Measurements from ENCODE around the gene COG2. TPM values are rescaled to one million over a fixed set of nuclear protein-coding genes. Genes with fewer than 3 reads are reported as not detected.

Gene COG2
- total and polyA plus RNA-seq, 2 of the 13 experiments (the other 11 are each of a cell fraction or from before 2014, with no cell fraction given), result 16.8 to 36.3 TPM

GRCh38 chr1:230702934-230703678, 60.8 kb downstream of the COG2 start (continued):
- no peak for TF ChIP-seq CENPX (CRISPR knock-in tag; IDR thresholded peaks at IDR 0.05)
- peak; percentile 90 for TF ChIP-seq MXD3 (CRISPR knock-in tag; IDR thresholded peaks at IDR 0.05)
- TF ChIP-seq ZNF7 (CRISPR knock-in tag; IDR thresholded peaks at IDR 0.05), result no peak; the same call in 1 of the 2 replicates
- peak; percentile 72 for TF ChIP-seq CEBPG (CRISPR knock-in tag; IDR thresholded peaks at IDR 0.05)
- no peak; the same call in 1 of the 2 replicates for TF ChIP-seq EHMT2 (IDR thresholded peaks at IDR 0.05; ENCODE audit: borderline replicate concordance, low read depth, low read length)
- peak; percentile 96 for TF ChIP-seq ZBTB10 (CRISPR knock-in tag; IDR thresholded peaks at IDR 0.05; ENCODE audit: borderline replicate concordance)
- no peak for TF ChIP-seq HNRNPUL1 (IDR thresholded peaks at IDR 0.05; ENCODE audit: low read depth, low read length)
- TF ChIP-seq MTF2 (CRISPR knock-in tag; IDR thresholded peaks at IDR 0.05; ENCODE audit: borderline replicate concordance), result no peak
- TF ChIP-seq TRIM24 (CRISPR knock-in tag; IDR thresholded peaks at IDR 0.05), result no peak
- TF ChIP-seq NPAS2 (CRISPR knock-in tag; IDR thresholded peaks at IDR 0.05; ENCODE audit: borderline replicate concordance), result no peak
- TF ChIP-seq ZNF770 (CRISPR knock-in tag; IDR thresholded peaks at IDR 0.05), result peak; percentile 44; the same call in 1 of the 2 replicates
- TF ChIP-seq ZNF546 (CRISPR knock-in tag; conservative IDR thresholded peaks at IDR 0.05), result no peak
- TF ChIP-seq ZNF878 (CRISPR knock-in tag; IDR thresholded peaks at IDR 0.05), result peak; percentile 94
- TF ChIP-seq POLR2A (IDR thresholded peaks at IDR 0.05; ENCODE audit: insufficient read depth in 1 of 2, low read depth in 2 of 2, low read length in 2 of 2), result no peak; a peak in 1 of 4 replicates
- TF ChIP-seq ZNF234 (CRISPR knock-in tag; conservative IDR thresholded peaks at IDR 0.05), result no peak
- TF ChIP-seq SMAD1 (CRISPR knock-in tag; IDR thresholded peaks at IDR 0.05; ENCODE audit: borderline replicate concordance, low read depth), result no peak
- TF ChIP-seq ZNF101 (CRISPR knock-in tag; IDR thresholded peaks at IDR 0.05; ENCODE audit: borderline replicate concordance, low read depth), result no peak
- TF ChIP-seq DNMT3B (CRISPR knock-in tag; conservative IDR thresholded peaks at IDR 0.05), result 0 out of 2 replicates have a peak, but pooled peaks have one; percentile 28
- 0 out of 2 replicates have a peak, but pooled peaks have one; percentile 30 for TF ChIP-seq RBAK (CRISPR knock-in tag; IDR thresholded peaks at IDR 0.05)
- peak; percentile 75; the same call in 1 of the 2 replicates for TF ChIP-seq FOSL1 (CRISPR knock-in tag; IDR thresholded peaks at IDR 0.05; ENCODE audit: borderline replicate concordance)
- TF ChIP-seq RAD51 (IDR thresholded peaks at IDR 0.05; ENCODE audit: borderline replicate concordance), result no peak
- TF ChIP-seq GRHL1 (CRISPR knock-in tag; conservative IDR thresholded peaks at IDR 0.05), result no peak
